ENCODE measurements around the gene CREB3L4. TPM values are rescaled to one million over a fixed set of nuclear protein-coding genes. Genes with fewer than 3 reads are reported as not detected.

CREB3L4 gene
- polyA plus RNA-seq, 1 donor (not counting 4 experiments of a cell fraction or from before 2014, with no cell fraction given) = 6.0 TPM

- Histone ChIP-seq H3K36me3 (ENCODE audit: control insufficient read depth in 2 of 2, extremely low read depth in 1 of 2, insufficient read depth in 2 of 2, low read length in 2 of 2) (peaks cover 39 to 43% of the 10 kb centered on the region in 2 experiments), H3K27me3 (ENCODE audit: control insufficient read depth, extremely low read depth, insufficient read depth, low read length) (no peaks in the 10 kb centered on the region), H4K20me1 (ENCODE audit: control insufficient read depth, extremely low read depth, insufficient read depth, low read length) (no peaks in the 10 kb centered on the region), H3K79me2 (ENCODE audit: control insufficient read depth, insufficient read depth, low read length) (peaks cover 3% of the 10 kb centered on the region), H3K27ac (ENCODE audit: control insufficient read depth, insufficient read depth, low read length) (no peak overlapping the region), H3K9ac (ENCODE audit: control insufficient read depth, extremely low read depth, insufficient read depth, low read length) (no peak overlapping the region), H3K4me3 (ENCODE audit: control insufficient read depth in 2 of 3, extremely low read depth in 1 of 3, insufficient read depth in 2 of 3, low read depth in 1 of 3, low read length in 3 of 3) (no peak overlapping the region), H2AFZ (ENCODE audit: control insufficient read depth, low read length) (no peak overlapping the region), H3K4me1 (ENCODE audit: control insufficient read depth, extremely low read depth, insufficient read depth, low read length) (no peaks in the 10 kb centered on the region), H3K4me2 (ENCODE audit: control insufficient read depth, extremely low read depth, insufficient read depth, low read depth, low read length) (no peak overlapping the region), H3K9me3 (ENCODE audit: control insufficient read depth, low read depth, low read length) (no peaks in the 10 kb centered on the region), H3K9me1 (ENCODE audit: control insufficient read depth, extremely low read depth, insufficient read depth, low read length) (no peaks in the 10 kb centered on the region)
- DNase-seq (ENCODE audit: low read depth, low spot score) (no peak), FAIRE-seq (no peak)
- dilution Hi-C loops (cut with MboI; ENCODE audit: extremely low pct_ligation_motif_present, low sequenced_read_pairs) = no loop called here
- TF ChIP-seq CTCF (optimal IDR thresholded peaks at IDR 0.05 in 1 of 3, IDR thresholded peaks at IDR 0.05 in 1 of 3, conservative IDR thresholded peaks at IDR 0.05 in 1 of 3; ENCODE audit: extremely low read depth in 1 of 3, insufficient read depth in 2 of 3, low read length in 3 of 3) = no peak
These were observed 28.7 kb upstream of the CREB3L4 start for GRCh38 chr1:153938996-153939395.

GRCh38 chr1:153939476-153939875, 28.2 kb upstream of the CREB3L4 start:
- H3K4me2 ChIP-seq (ENCODE audit: control insufficient read depth, extremely low read depth, insufficient read depth, low read depth, low read length) = no peak overlapping the region
- no peak overlapping the region for H3K9ac ChIP-seq (ENCODE audit: control insufficient read depth, extremely low read depth, insufficient read depth, low read length)
- H3K27me3 ChIP-seq (ENCODE audit: control insufficient read depth, extremely low read depth, insufficient read depth, low read length) = no peaks in the 10 kb centered on the region
- FAIRE-seq (no peak), DNase-seq (ENCODE audit: low read depth, low spot score) (no peak)
- peaks cover 8% of the 10 kb centered on the region for H3K79me2 ChIP-seq (ENCODE audit: control insufficient read depth, insufficient read depth, low read length)
- no peaks in the 10 kb centered on the region for H3K4me1 ChIP-seq (ENCODE audit: control insufficient read depth, extremely low read depth, insufficient read depth, low read length)
- H3K4me3 ChIP-seq (ENCODE audit: control insufficient read depth in 2 of 3, extremely low read depth in 1 of 3, insufficient read depth in 2 of 3, low read depth in 1 of 3, low read length in 3 of 3) = no peak overlapping the region
- H3K9me1 ChIP-seq (ENCODE audit: control insufficient read depth, extremely low read depth, insufficient read depth, low read length) = no peaks in the 10 kb centered on the region
- no peak overlapping the region for H2AFZ ChIP-seq (ENCODE audit: control insufficient read depth, low read length)
- TF ChIP-seq CTCF (optimal IDR thresholded peaks at IDR 0.05 in 1 of 3, IDR thresholded peaks at IDR 0.05 in 1 of 3, conservative IDR thresholded peaks at IDR 0.05 in 1 of 3; ENCODE audit: extremely low read depth in 1 of 3, insufficient read depth in 2 of 3, low read length in 3 of 3) = no peak
- H3K36me3 ChIP-seq (ENCODE audit: control insufficient read depth in 2 of 2, extremely low read depth in 1 of 2, insufficient read depth in 2 of 2, low read length in 2 of 2) = peaks cover 39 to 41% of the 10 kb centered on the region in 2 experiments
- no peaks in the 10 kb centered on the region for H3K9me3 ChIP-seq (ENCODE audit: control insufficient read depth, low read depth, low read length)
- no peaks in the 10 kb centered on the region for H4K20me1 ChIP-seq (ENCODE audit: control insufficient read depth, extremely low read depth, insufficient read depth, low read length)
- dilution Hi-C loops (cut with MboI; ENCODE audit: extremely low pct_ligation_motif_present, low sequenced_read_pairs) = no loop called here
- no peak overlapping the region for H3K27ac ChIP-seq (ENCODE audit: control insufficient read depth, insufficient read depth, low read length)
